ENCODE data around the gene DSCAML1. TPM values are rescaled to one million over a fixed set of nuclear protein-coding genes. Genes with fewer than 3 reads are reported as not detected.

DSCAML1 gene
- total RNA-seq, 4 donors from 2014 or later: 0.29 to 29.1 (median 3.4) TPM

- TF ChIP-seq POLR2A (IDR thresholded peaks at IDR 0.05): no peak
- TF ChIP-seq, protein P1, sequence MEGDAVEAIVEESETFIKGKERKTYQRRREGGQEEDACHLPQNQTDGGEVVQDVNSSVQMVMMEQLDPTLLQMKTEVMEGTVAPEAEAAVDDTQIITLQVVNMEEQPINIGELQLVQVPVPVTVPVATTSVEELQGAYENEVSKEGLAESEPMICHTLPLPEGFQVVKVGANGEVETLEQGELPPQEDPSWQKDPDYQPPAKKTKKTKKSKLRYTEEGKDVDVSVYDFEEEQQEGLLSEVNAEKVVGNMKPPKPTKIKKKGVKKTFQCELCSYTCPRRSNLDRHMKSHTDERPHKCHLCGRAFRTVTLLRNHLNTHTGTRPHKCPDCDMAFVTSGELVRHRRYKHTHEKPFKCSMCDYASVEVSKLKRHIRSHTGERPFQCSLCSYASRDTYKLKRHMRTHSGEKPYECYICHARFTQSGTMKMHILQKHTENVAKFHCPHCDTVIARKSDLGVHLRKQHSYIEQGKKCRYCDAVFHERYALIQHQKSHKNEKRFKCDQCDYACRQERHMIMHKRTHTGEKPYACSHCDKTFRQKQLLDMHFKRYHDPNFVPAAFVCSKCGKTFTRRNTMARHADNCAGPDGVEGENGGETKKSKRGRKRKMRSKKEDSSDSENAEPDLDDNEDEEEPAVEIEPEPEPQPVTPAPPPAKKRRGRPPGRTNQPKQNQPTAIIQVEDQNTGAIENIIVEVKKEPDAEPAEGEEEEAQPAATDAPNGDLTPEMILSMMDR (IDR thresholded peaks at IDR 0.05): no peak
- H3K36me3 ChIP-seq: no peaks in the 10 kb centered on the region
- H3K4me3 ChIP-seq: no peak overlapping the region
- H3K27ac ChIP-seq: no peak overlapping the region
- H3K27me3 ChIP-seq: no peaks in the 10 kb centered on the region
- DNase-seq: no peak
- no peaks in the 10 kb centered on the region for H3K9me3 ChIP-seq
- H3K4me1 ChIP-seq: no peaks in the 10 kb centered on the region
- intact Hi-C loops (cut with DNase I; ENCODE audit: low total_unique reads): no loop called here
Observed at GRCh38 chr11:117720061-117720511, 76.9 kb downstream of the DSCAML1 start.

GRCh38 chr11:117719480-117719879 is 77.5 kb downstream of the DSCAML1 start:
- no peak for TF ChIP-seq POLR2A (IDR thresholded peaks at IDR 0.05)
- TF ChIP-seq, protein P1 (IDR thresholded peaks at IDR 0.05): no peak
- DNase-seq: no peak

DNA sequence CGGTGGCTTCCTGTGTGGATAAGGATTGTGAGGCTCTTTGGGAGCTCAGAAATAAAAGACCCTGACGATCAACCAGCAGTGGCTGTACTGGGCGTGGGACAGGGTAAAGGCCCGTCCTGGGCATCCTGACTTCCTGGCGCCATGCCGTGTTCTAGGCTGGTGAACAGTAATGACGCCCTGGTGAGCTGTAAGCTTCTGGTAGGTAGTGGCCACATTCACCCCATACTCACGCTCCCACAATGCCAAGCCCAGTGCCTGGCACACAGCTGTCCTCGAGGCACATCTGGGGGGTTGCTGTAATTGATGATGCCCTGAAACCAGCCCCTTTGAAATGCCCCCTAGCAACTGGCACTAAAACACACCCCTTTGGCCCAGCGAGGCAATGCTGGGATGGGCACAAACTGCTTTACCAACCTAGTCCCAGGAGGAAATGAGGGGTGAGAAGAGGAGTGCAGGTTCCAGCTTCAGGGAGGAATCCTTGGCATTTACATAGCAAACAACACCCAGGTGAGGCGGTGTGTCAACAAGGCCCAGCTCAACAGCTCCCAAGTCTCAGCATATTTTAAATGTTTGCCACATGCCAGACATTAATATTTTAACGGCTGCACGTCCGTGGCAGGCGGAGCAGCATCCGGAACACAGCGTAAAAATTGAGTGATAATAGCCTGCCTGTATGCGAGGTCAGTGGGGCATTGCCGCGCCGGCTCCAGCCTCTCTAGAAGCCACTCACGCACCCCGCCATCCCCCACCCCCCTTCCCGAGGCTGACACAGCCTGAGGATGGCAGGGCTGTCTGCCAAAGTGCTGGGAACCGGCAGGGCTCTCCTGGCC is 79.3 kb downstream of the DSCAML1 start:
- intact Hi-C loops (cut with DNase I; ENCODE audit: low total_unique reads): no loop called here
- no peak for DNase-seq
- no peak overlapping the region for H3K4me3 ChIP-seq
- no peaks in the 10 kb centered on the region for H3K9me3 ChIP-seq
- H3K4me1 ChIP-seq: no peaks in the 10 kb centered on the region
- no peaks in the 10 kb centered on the region for H3K36me3 ChIP-seq
- no peak overlapping the region for H3K27ac ChIP-seq
- H3K27me3 ChIP-seq: no peaks in the 10 kb centered on the region
- TF ChIP-seq, protein P1 (IDR thresholded peaks at IDR 0.05): no peak
- TF ChIP-seq POLR2A (IDR thresholded peaks at IDR 0.05): no peak

More at GRCh38 chr11:117719480-117719879, 77.5 kb downstream of the DSCAML1 start:
- no peaks in the 10 kb centered on the region for H3K27me3 ChIP-seq
- H3K36me3 ChIP-seq: no peaks in the 10 kb centered on the region
- no peaks in the 10 kb centered on the region for H3K4me1 ChIP-seq
- no peak overlapping the region for H3K27ac ChIP-seq
- intact Hi-C loops (cut with DNase I; ENCODE audit: low total_unique reads): no loop called here
- H3K9me3 ChIP-seq: no peaks in the 10 kb centered on the region
- H3K4me3 ChIP-seq: no peak overlapping the region

DNA sequence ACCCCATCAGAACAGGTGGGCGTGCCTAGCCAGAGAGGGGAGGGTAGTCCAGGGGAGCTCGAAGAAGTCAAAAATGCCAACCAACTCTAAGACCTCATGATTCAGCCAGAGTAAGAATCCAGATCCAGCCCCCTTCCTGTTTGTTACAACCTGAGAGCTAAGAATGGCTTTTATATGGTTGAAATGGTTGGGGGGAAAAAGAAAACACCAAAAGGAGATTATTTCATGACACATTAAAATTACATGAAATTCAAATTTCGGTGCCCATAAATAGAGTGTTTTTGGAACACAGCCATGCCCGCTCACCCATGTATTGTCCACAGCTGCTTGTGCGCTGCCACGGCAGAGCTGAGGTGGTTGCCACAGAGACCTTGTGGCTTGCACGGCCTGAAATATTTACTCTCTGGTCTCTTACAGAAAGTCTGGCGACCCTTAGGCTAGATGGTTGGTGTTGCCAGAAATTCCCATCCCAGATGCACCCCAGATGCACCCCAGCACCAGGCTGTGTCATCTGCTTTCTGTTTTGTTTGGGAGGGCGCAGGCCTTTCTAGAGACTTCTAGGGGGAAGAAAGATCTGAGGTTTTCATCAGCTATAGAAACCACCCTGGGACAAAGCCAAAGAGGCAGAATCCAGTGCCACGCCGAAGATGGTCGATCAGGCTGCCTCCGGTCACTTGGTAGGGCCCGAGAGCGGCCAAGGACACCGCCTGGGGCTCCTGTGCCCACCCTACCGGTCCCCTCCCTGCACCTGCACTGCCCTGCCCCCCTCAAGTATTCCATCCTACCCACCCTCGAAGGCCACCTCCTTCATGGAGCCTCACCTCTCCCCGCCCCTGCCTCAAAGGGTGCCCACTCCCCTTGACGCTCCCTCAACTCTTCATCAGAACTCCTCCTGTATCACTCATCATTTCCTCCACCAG is 80.2 kb downstream of the DSCAML1 start:
- Histone ChIP-seq H3K27ac (no peak overlapping the region), H3K36me3 (no peaks in the 10 kb centered on the region), H3K4me3 (no peak overlapping the region), H3K27me3 (no peaks in the 10 kb centered on the region), H3K9me3 (no peaks in the 10 kb centered on the region), H3K4me1 (no peaks in the 10 kb centered on the region)
- intact Hi-C loops (cut with DNase I; ENCODE audit: low total_unique reads): no loop called here
- DNase-seq: no peak
- TF ChIP-seq POLR2A (IDR thresholded peaks at IDR 0.05): no peak
- TF ChIP-seq, protein P1 (IDR thresholded peaks at IDR 0.05): no peak

Measured in uterus (tissue), 4 donors.